ENCODE measurements around the gene LRRC72. TPM values are rescaled to one million over a fixed set of nuclear protein-coding genes. Genes with fewer than 3 reads are reported as not detected.

Gene LRRC72
- total RNA-seq, 4 donors from 2014 or later, result not detected

GRCh38 chr7:16561943-16562342 is 35.3 kb downstream of the LRRC72 start:
- in situ Hi-C loops (cut with MboI; ENCODE audit: low pct_ligation_motif_present in 1 of 4, low pct_unique_long_range_greater_than_20kb in 1 of 4, low sequenced_read_pairs in 3 of 4), result loop anchor here in 3 of 4 donors (10.0 to 25.0 kb wide), 4 partner anchors 125 to 477 kb away; no protein-coding TSS in a partner anchor
- 93% methylated on average over 3 of the region's 3 CpGs; no CpG with 5 or more reads in 1 of the 2 donors for WGBS, 2 donors (ENCODE audit: low coverage in 1 of 2)
- intact Hi-C loops (cut with DNase I; ENCODE audit: low total_unique reads), result no loop called here

DNA sequence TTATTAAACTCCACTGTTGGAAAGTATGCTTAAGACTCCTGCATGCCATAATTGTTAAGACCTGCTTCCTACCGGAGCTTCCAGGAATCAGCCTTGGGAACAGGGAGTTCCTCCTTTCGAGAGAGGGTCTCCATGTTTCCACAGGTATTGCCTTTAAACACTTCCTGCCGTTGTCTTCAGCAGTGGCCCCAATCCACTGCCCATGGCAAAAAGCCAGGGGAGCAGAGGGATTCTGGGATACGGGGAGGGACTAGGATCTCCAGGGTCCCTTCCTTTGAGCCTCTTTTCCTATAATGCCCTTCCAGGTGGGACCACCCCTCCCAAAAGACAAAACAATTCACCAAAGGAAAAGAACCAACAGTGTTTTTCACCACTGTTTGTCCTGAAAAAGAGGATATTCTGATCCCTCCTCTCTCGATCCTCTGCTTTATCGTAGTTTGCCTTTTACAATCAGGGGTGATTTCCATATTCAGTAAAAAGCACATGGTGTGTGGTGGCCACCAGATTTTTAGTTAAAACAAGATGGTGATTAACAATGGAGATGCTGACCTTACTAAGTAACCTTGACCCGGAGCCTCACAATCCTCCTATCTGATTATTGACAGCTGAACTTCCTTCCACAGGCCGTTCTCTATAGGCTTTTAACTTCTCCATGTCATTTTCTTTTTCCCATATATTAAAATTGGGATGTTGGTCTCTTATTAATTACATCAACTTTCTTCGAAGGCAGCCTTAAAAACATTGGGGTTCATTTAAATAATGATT is 36.0 kb downstream of the LRRC72 start:
- 88 to 91% methylated on average over 9 of the region's 9 CpGs for WGBS, 2 donors (ENCODE audit: low coverage in 1 of 2)
- no peaks in the 10 kb centered on the region for H3K36me3 ChIP-seq
- H3K4me1 ChIP-seq, result peaks cover 0 to 7% (median 0%) of the 10 kb centered on the region in 4 donors
- no peaks in the 10 kb centered on the region for H3K9me3 ChIP-seq
- intact Hi-C loops (cut with DNase I; ENCODE audit: low total_unique reads), result no loop called here
- no peak overlapping the region for H3K4me3 ChIP-seq
- no peak overlapping the region for H3K27ac ChIP-seq
- TF ChIP-seq POLR2AphosphoS5 (IDR thresholded peaks at IDR 0.05), result no peak
- no peak for TF ChIP-seq CTCF (IDR thresholded peaks at IDR 0.05)
- TF ChIP-seq EP300 (IDR thresholded peaks at IDR 0.05; ENCODE audit: low read depth), result no peak
- TF ChIP-seq POLR2A (IDR thresholded peaks at IDR 0.05), result no peak
- in situ Hi-C loops (cut with MboI; ENCODE audit: low pct_ligation_motif_present in 1 of 4, low pct_unique_long_range_greater_than_20kb in 1 of 4, low sequenced_read_pairs in 3 of 4), result loop anchor here in 3 of 4 donors (10.0 to 25.0 kb wide), 4 partner anchors 125 to 478 kb away; no protein-coding TSS in a partner anchor
- no peaks in the 10 kb centered on the region for H3K27me3 ChIP-seq
- no peak for DNase-seq

More at GRCh38 chr7:16561943-16562342, 35.3 kb downstream of the LRRC72 start:
- peaks cover 0 to 7% (median 0%) of the 10 kb centered on the region in 4 donors for H3K4me1 ChIP-seq
- H3K27me3 ChIP-seq, result no peaks in the 10 kb centered on the region
- H3K36me3 ChIP-seq, result no peaks in the 10 kb centered on the region
- TF ChIP-seq CTCF (IDR thresholded peaks at IDR 0.05) (no peak), EP300 (IDR thresholded peaks at IDR 0.05; ENCODE audit: low read depth) (no peak), POLR2AphosphoS5 (IDR thresholded peaks at IDR 0.05) (no peak), POLR2A (IDR thresholded peaks at IDR 0.05) (no peak)
- no peak for DNase-seq
- H3K4me3 ChIP-seq, result no peak overlapping the region
- no peaks in the 10 kb centered on the region for H3K9me3 ChIP-seq
- H3K27ac ChIP-seq, result no peak overlapping the region

- H3K4me1 ChIP-seq, result peaks cover 0 to 7% (median 0%) of the 10 kb centered on the region in 4 donors
- TF ChIP-seq POLR2A (IDR thresholded peaks at IDR 0.05), result no peak
- no peak for TF ChIP-seq EP300 (IDR thresholded peaks at IDR 0.05; ENCODE audit: low read depth)
- no peak for TF ChIP-seq CTCF (IDR thresholded peaks at IDR 0.05)
- no peak for TF ChIP-seq POLR2AphosphoS5 (IDR thresholded peaks at IDR 0.05)
- no peaks in the 10 kb centered on the region for H3K36me3 ChIP-seq
- WGBS, 2 donors (ENCODE audit: low coverage in 1 of 2), result 75 to 80% methylated on average over 5 of the region's 5 CpGs
- H3K4me3 ChIP-seq, result no peak overlapping the region
- H3K27ac ChIP-seq, result no peak overlapping the region
- no peak for DNase-seq
- intact Hi-C loops (cut with DNase I; ENCODE audit: low total_unique reads) (no loop called here), in situ Hi-C loops (cut with MboI; ENCODE audit: low pct_ligation_motif_present in 1 of 4, low pct_unique_long_range_greater_than_20kb in 1 of 4, low sequenced_read_pairs in 3 of 4) (loop anchor here in 3 of 4 donors (10.0 to 25.0 kb wide), 4 partner anchors 126 to 479 kb away; no protein-coding TSS in a partner anchor)
- H3K27me3 ChIP-seq, result no peaks in the 10 kb centered on the region
- no peaks in the 10 kb centered on the region for H3K9me3 ChIP-seq
These were observed 36.8 kb downstream of the LRRC72 start for GRCh38 chr7:16563281-16564022.

DNA sequence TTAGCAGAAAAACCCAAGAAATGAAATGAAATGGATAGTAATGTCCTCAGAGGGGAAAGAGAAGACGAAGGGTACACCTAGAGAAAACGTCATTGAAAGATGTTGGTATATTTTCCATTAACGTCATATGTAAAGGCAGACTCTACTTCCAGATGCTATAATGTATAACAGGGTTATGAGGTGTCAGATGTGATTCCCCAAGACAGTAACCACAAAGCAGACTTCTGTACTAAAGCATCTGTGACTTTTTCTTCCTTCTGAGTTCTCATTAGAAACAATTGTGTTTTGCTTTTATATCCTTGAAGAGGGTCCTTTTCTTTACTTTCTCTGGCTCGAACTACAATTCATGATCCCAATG is 37.4 kb downstream of the LRRC72 start:
- H3K36me3 ChIP-seq, result no peaks in the 10 kb centered on the region
- H3K9me3 ChIP-seq, result no peaks in the 10 kb centered on the region
- in situ Hi-C loops (cut with MboI; ENCODE audit: low pct_ligation_motif_present in 1 of 4, low pct_unique_long_range_greater_than_20kb in 1 of 4, low sequenced_read_pairs in 3 of 4), result loop anchor here in 3 of 4 donors (10.0 to 25.0 kb wide), 4 partner anchors 127 to 479 kb away; no protein-coding TSS in a partner anchor

More for the DNA sequence above, 37.4 kb downstream of the LRRC72 start:
- DNase-seq, result no peak
- WGBS, 2 donors (ENCODE audit: low coverage in 1 of 2), result 77 to 80% methylated on average over 3 to 4 of the region's 4 CpGs
- TF ChIP-seq POLR2A (IDR thresholded peaks at IDR 0.05) (no peak), EP300 (IDR thresholded peaks at IDR 0.05; ENCODE audit: low read depth) (no peak)
- Histone ChIP-seq H3K4me1 (peaks cover 0 to 7% (median 0%) of the 10 kb centered on the region in 4 donors), H3K4me3 (no peak overlapping the region), H3K27me3 (no peaks in the 10 kb centered on the region), H3K27ac (no peak overlapping the region)
- intact Hi-C loops (cut with DNase I; ENCODE audit: low total_unique reads), result no loop called here

Data from transverse colon (tissue), 4 donors.